Lung (tissue), 16 donors: Measurements from ENCODE around the gene TMEM114. TPM values are rescaled to one million over a fixed set of nuclear protein-coding genes. Genes with fewer than 3 reads are reported as not detected.

Experiments used
- ATAC-seq: fragments of 200-7000 bp; cut with Tn5 transposase; one replicate; pipeline ENCODE4 v1.9.1; 2020; ENCODE audit warnings: moderate number of reproducible peaks; ENCODE audit not compliant: insufficient read depth, low FRiP score
- DNase-seq, 3 donors: peaks; one replicate each; pipeline ENCODE4 v3.0.0-alpha.2; 2013 to 2017
- H3K27ac ChIP-seq, 2 donors: one replicate each; pipeline ENCODE4 v1.5.1; 2013; ENCODE audit warnings: mild to moderate bottlenecking in 2 of 2, moderate library complexity in 2 of 2, control low read depth in 1 of 2, inconsistent platforms in 1 of 2, low read depth in 1 of 2, low read length in 1 of 2
- H3K27me3 ChIP-seq, 3 donors: one replicate each; pipeline ENCODE4 v1.5.1; 2013; ENCODE audit warnings: low read length in 2 of 3; ENCODE audit not compliant: control insufficient read depth in 3 of 3, insufficient read depth in 3 of 3
- H3K36me3 ChIP-seq, 4 donors: one replicate each; pipeline ENCODE4 v1.5.1; 2013; ENCODE audit warnings: low read length in 4 of 4, mild to moderate bottlenecking in 1 of 4, moderate library complexity in 1 of 4; ENCODE audit not compliant: control insufficient read depth in 4 of 4, insufficient read depth in 4 of 4
- H3K4me1 ChIP-seq, 5 donors: one replicate each; pipeline ENCODE4 v1.5.1; 2013; ENCODE audit warnings: low read length in 5 of 5, mild to moderate bottlenecking in 2 of 5, moderate library complexity in 1 of 5; ENCODE audit not compliant: control insufficient read depth in 5 of 5, insufficient read depth in 5 of 5
- H3K4me3 ChIP-seq: one replicate; pipeline ENCODE4 v1.5.1; 2013; ENCODE audit warnings: mild to moderate bottlenecking, control low read depth, moderate library complexity
- H3K9ac ChIP-seq, 2 donors: one replicate each; pipeline ENCODE4 v1.5.1; 2013; ENCODE audit warnings: low read length in 2 of 2, control low read depth in 1 of 2; ENCODE audit not compliant: insufficient read depth in 1 of 2
- H3K9me3 ChIP-seq, 4 donors: one replicate each; pipeline ENCODE4 v1.5.1; 2013; ENCODE audit warnings: low read length in 3 of 4, mild to moderate bottlenecking in 1 of 4, moderate library complexity in 1 of 4; ENCODE audit not compliant: control insufficient read depth in 4 of 4, insufficient read depth in 3 of 4
- CTCF ChIP-seq: IDR thresholded peaks from 2 replicates; pipeline ENCODE4 v1.5.1; 2012; ENCODE audit warnings: mild to moderate bottlenecking; ENCODE audit errors: control extremely low read depth, extremely low read depth
- WGBS, 2 donors: extraction: QIAGEN DNeasy Blood & Tissue Kit; methylation state at CpG; one replicate each; pipeline ENCODE4 v1.1.7; 2013; 5-methylcytosine and 5-hydroxymethylcytosine counted together
- long read RNA-seq, 5 donors: transcript quantifications; one replicate each; lab custom pipeline, GENCODE V29; 2026
- polyA plus RNA-seq, 2 donors: library from polyadenylated mRNA; stranded (reverse); fragments of 200-250 nt; gene quantifications; one replicate each; pipeline ENCODE4 v1.2.1, GENCODE V29; 2013
- total RNA-seq, 2 donors: library from RNA; depleted of rRNA in 1 of 2; stranded (reverse); fragments of >200 nt in 1 of 2; gene quantifications; one replicate each; pipeline ENCODE4 v1.2.1, GENCODE V29; 2014 to 2021
- donor health status: control.
- donor health status: control.
- donor health status: Bipolar disorder and iron deficiency.
- donor health status: healthy.
- donor health status: DM: yes; HTN: yes; CAD: no.

The TMEM114 gene
- total RNA-seq = not detected
- polyA plus RNA-seq = not detected
- long read RNA-seq, donor 1 = 0 reads
- long read RNA-seq, donor 2 = 0 reads
- long read RNA-seq, donor 3 = 0 reads
- long read RNA-seq, donor 4 = 0 reads
- long read RNA-seq, donor 5 = 0 reads

DNA sequence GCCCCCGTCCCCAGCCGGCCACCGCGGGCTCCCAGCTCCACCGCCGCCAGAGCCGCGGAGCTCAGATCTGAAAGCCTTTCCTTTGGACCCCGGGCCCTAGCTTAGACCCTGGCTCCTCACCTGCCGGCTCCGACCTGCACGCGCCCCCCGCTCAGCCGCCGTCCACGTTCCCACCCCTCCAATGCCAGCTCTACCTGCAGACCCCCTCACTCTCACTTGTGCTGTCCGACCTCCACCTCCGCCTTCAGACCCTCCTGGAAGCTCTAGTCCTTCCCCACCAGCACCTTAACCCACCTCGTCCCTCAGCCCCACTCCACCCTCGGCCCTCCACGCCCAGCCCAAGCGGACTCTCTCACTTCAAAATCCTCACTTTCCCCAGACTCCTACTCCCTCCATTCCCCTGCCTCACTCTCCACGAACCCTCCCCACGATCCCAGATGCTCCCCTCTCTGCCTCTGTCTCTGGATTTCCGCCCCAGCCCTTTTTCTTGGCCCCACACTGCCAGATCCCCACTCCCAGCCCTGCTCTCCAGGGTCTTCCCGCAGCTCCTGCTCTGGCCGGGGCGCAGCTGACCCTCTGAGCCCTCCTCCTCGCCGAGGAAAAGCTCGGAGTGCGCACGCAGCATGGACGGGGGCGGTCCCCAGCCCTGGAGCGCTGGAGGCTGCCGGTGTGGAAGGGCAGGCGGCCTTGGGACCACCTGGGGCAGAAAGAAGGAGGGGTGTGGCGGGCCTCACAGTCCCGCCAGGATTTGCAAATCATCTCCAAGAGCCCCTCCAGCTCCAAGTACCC, at the start of gene TMEM114:
Gene TMEM114 (minus strand): TSS at position 612 of the 789 bp plus-strand sequence. CDS start 673 bp downstream, outside the sequence.
- no peak within 1 kb of the TSS for H3K27ac ChIP-seq
- ATAC-seq = no peak
- TF ChIP-seq CTCF = no peak
- H3K36me3 ChIP-seq = no peaks in the 10 kb centered on the region
- WGBS, 2 donors = 5% methylated on average over 40 to 41 of the region's 41 CpGs
- no peak within 1 kb of the TSS for H3K9ac ChIP-seq
- no peak for DNase-seq
- peaks cover 0 to 12% (median 2%) of the 10 kb centered on the region in 4 donors for H3K9me3 ChIP-seq
- H3K4me1 ChIP-seq = peaks cover 0 to 3% (median 0%) of the 10 kb centered on the region in 5 donors
- H3K4me3 ChIP-seq = no peak within 1 kb of the TSS
- H3K27me3 ChIP-seq = peaks cover 0 to 56% (median 36%) of the 10 kb centered on the region in 3 donors

- WGBS, 2 donors = 72 to 78% methylated on average over 12 to 13 of the region's 13 CpGs
- no peaks in the 10 kb centered on the region for H3K4me1 ChIP-seq
- no peaks in the 10 kb centered on the region for H3K27me3 ChIP-seq
- DNase-seq = no peak
- TF ChIP-seq CTCF = no peak
- no peak overlapping the region for H3K9ac ChIP-seq
- no peak for ATAC-seq
- H3K36me3 ChIP-seq = peaks cover 35 to 72% (median 63%) of the 10 kb centered on the region in 4 donors
- no peak overlapping the region for H3K27ac ChIP-seq
- H3K4me3 ChIP-seq = no peak overlapping the region
- no peaks in the 10 kb centered on the region for H3K9me3 ChIP-seq
Measured at GRCh38 chr16:8639694-8640093, 49.4 kb upstream of the TMEM114 start.

- 84 to 87% methylated on average over 18 of the region's 18 CpGs for WGBS, 2 donors
- no peak overlapping the region for H3K9ac ChIP-seq
- DNase-seq (peak in 1 of 3 donors; percentile 21), ATAC-seq (no peak)
- H3K9me3 ChIP-seq = no peaks in the 10 kb centered on the region
- H3K27ac ChIP-seq = no peak overlapping the region
- no peaks in the 10 kb centered on the region for H3K27me3 ChIP-seq
- peaks cover 23 to 62% (median 50%) of the 10 kb centered on the region in 4 donors for H3K36me3 ChIP-seq
- H3K4me1 ChIP-seq = no peaks in the 10 kb centered on the region
- H3K4me3 ChIP-seq = no peak overlapping the region
- no peak for TF ChIP-seq CTCF
Measured at GRCh38 chr16:8634991-8635736, 44.9 kb upstream of the TMEM114 start.
